Keratinocyte (primary cell): Measurements from ENCODE around the gene SRD5A3. TPM values are rescaled to one million over a fixed set of nuclear protein-coding genes. Genes with fewer than 3 reads are reported as not detected.

ENCODE experiments used
- DNase-seq: peaks from one replicate; pipeline ENCODE4 v3.0.0-alpha.2; 2011; ENCODE audit warnings: low read depth, missing footprints, low spot score
- FAIRE-seq: peaks from 2 replicates; lab custom pipeline; 2011; peaks lifted over from hg19 to GRCh38; lab: Jason Lieb, UNC
- H2AFZ ChIP-seq: 2 replicates; pipeline ENCODE4 v1.6.0; 2012; ENCODE audit warnings: low read length, control low read depth, inconsistent platforms; ENCODE audit not compliant: control insufficient read depth
- H3K27ac ChIP-seq: 2 replicates; pipeline ENCODE4 v1.5.1; 2011; ENCODE audit warnings: low read length; ENCODE audit not compliant: control insufficient read depth, insufficient read depth
- H3K27me3 ChIP-seq: 3 replicates; pipeline ENCODE4 v1.6.0; 2011; ENCODE audit warnings: low read length; ENCODE audit not compliant: control insufficient read depth, insufficient read depth; ENCODE audit errors: extremely low read depth
- H3K36me3 ChIP-seq, 2 experiments: 2 replicates in 1 of 2; 3 replicates in 1 of 2; pipeline ENCODE4 v1.5.1; 2011; ENCODE audit warnings: low read length in 2 of 2, mild to moderate bottlenecking in 1 of 2; ENCODE audit not compliant: control insufficient read depth in 2 of 2, insufficient read depth in 2 of 2; ENCODE audit errors: extremely low read depth in 1 of 2
- H3K4me1 ChIP-seq: 3 replicates; pipeline ENCODE4 v1.5.1; 2011; ENCODE audit warnings: low read length; ENCODE audit not compliant: control insufficient read depth, insufficient read depth; ENCODE audit errors: extremely low read depth
- H3K4me2 ChIP-seq: 3 replicates; pipeline ENCODE4 v1.6.0; 2011; ENCODE audit warnings: low read depth, low read length; ENCODE audit not compliant: control insufficient read depth, insufficient read depth; ENCODE audit errors: extremely low read depth
- H3K4me3 ChIP-seq, 3 experiments: fragments of 200-600 bp in 1 of 3; sonication (generic) in 1 of 3; 2 replicates in 2 of 3; 3 replicates in 1 of 3; pipeline ENCODE4 v1.5.1; 2011 to 2016; ENCODE audit warnings: low read length in 3 of 3, mild to moderate bottlenecking in 3 of 3, control low read depth in 2 of 3, inconsistent platforms in 1 of 3, low read depth in 1 of 3, mixed read lengths in 1 of 3, mixed run types in 1 of 3, moderate library complexity in 1 of 3; ENCODE audit not compliant: control insufficient read depth in 2 of 3, insufficient read depth in 2 of 3; ENCODE audit errors: extremely low read depth in 1 of 3
- H3K79me2 ChIP-seq: 2 replicates; pipeline ENCODE4 v1.6.0; 2012; ENCODE audit warnings: low read length; ENCODE audit not compliant: control insufficient read depth, insufficient read depth
- H3K9ac ChIP-seq: 3 replicates; pipeline ENCODE4 v1.6.0; 2011; ENCODE audit warnings: low read length; ENCODE audit not compliant: control insufficient read depth, insufficient read depth; ENCODE audit errors: extremely low read depth
- H3K9me1 ChIP-seq: 3 replicates; pipeline ENCODE4 v1.6.0; 2011; ENCODE audit warnings: low read length; ENCODE audit not compliant: control insufficient read depth, insufficient read depth; ENCODE audit errors: extremely low read depth
- H3K9me3 ChIP-seq: 2 replicates; pipeline ENCODE4 v1.5.1; 2012; ENCODE audit warnings: low read depth, low read length; ENCODE audit not compliant: control insufficient read depth
- H4K20me1 ChIP-seq: 3 replicates; pipeline ENCODE4 v1.6.0; 2011; ENCODE audit warnings: low read length; ENCODE audit not compliant: control insufficient read depth, insufficient read depth; ENCODE audit errors: extremely low read depth
- EZH2 ChIP-seq: IDR thresholded peaks from one replicate; pipeline ENCODE4 v1.6.1; 2012; ENCODE audit warnings: inconsistent platforms, mild to moderate bottlenecking, low read length, moderate library complexity
- dilution Hi-C: fragments of 300-500 bp; cut with MboI; formaldehyde crosslinking; loops from one replicate; pipeline ENCODE4 v1.7.0; 2020; ENCODE audit warnings: low sequenced_read_pairs; ENCODE audit not compliant: extremely low pct_ligation_motif_present
- polyA plus RNA-seq, 5 experiments: library from polyadenylated mRNA; depleted of rRNA in 3 of 5; stranded (reverse) in 3 of 5; stranded (forward) in 1 of 5; unstranded in 1 of 5; fragments of >200 nt; gene quantifications; 1 replicate in 1 of 5; 2 replicates in 3 of 5; 3 replicates in 1 of 5; pipeline versions ENCODE4 v1.2.1 to v1.2.3, GENCODE V29; 2011 to 2012; ENCODE audit warnings: missing spikeins in 2 of 5, low read depth in 1 of 5, low replicate concordance in 1 of 5
- TF ChIP-seq, protein P1 (sequence below), 3 experiments: IDR thresholded peaks in 1 of 3; conservative IDR thresholded peaks in 1 of 3; optimal IDR thresholded peaks in 1 of 3; 2 replicates in 2 of 3; 3 replicates in 1 of 3; pipeline versions ENCODE3 to v1.5.1; 2011; ENCODE audit warnings: low read length in 3 of 3, mild to moderate bottlenecking in 3 of 3, moderate library complexity in 2 of 3, control low read depth in 1 of 3, inconsistent platforms in 1 of 3; ENCODE audit not compliant: insufficient read depth in 2 of 3; ENCODE audit errors: extremely low read depth in 1 of 3

Gene SRD5A3
- polyA plus RNA-seq, 1 donor (not counting 4 experiments of a cell fraction or from before 2014, with no cell fraction given), result 15.6 TPM

DNA sequence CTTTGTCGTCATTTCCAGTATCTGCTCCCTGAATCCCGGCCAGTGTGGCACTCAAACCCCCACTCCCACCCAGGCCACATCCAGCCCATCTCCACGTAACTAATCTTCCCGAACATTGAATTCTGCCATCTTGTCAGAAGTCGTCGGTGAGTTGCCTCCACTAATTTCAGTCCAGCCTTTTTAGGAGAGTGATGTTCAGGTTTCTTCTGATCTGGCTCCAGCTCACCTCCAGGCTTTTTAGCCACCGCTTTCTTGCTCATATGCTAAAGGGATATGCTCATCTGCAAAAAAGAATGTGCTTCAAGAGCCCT, 51.0 kb downstream of the SRD5A3 start:
- TF ChIP-seq EZH2, result no peak
- TF ChIP-seq, protein P1, sequence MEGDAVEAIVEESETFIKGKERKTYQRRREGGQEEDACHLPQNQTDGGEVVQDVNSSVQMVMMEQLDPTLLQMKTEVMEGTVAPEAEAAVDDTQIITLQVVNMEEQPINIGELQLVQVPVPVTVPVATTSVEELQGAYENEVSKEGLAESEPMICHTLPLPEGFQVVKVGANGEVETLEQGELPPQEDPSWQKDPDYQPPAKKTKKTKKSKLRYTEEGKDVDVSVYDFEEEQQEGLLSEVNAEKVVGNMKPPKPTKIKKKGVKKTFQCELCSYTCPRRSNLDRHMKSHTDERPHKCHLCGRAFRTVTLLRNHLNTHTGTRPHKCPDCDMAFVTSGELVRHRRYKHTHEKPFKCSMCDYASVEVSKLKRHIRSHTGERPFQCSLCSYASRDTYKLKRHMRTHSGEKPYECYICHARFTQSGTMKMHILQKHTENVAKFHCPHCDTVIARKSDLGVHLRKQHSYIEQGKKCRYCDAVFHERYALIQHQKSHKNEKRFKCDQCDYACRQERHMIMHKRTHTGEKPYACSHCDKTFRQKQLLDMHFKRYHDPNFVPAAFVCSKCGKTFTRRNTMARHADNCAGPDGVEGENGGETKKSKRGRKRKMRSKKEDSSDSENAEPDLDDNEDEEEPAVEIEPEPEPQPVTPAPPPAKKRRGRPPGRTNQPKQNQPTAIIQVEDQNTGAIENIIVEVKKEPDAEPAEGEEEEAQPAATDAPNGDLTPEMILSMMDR (optimal IDR thresholded peaks at IDR 0.05 in 1 of 3, IDR thresholded peaks at IDR 0.05 in 1 of 3, conservative IDR thresholded peaks at IDR 0.05 in 1 of 3; ENCODE audit: extremely low read depth in 1 of 3, insufficient read depth in 2 of 3, low read length in 3 of 3), result no peak
- Histone ChIP-seq H3K9ac (peak overlapping the region; percentile 88), H3K79me2 (peaks cover 58% of the 10 kb centered on the region), H3K4me3 (peak overlapping the region; percentile 83 to 97 (median 88)), H3K36me3 (peaks cover 6 to 16% of the 10 kb centered on the region in 2 experiments), H3K9me3 (no peaks in the 10 kb centered on the region), H3K27ac (peak overlapping the region; percentile 90), H2AFZ (no peak overlapping the region), H3K9me1 (no peaks in the 10 kb centered on the region), H3K4me2 (peak overlapping the region; percentile 99), H4K20me1 (peaks cover 28% of the 10 kb centered on the region), H3K4me1 (peaks cover 21% of the 10 kb centered on the region), H3K27me3 (no peaks in the 10 kb centered on the region)
- DNase-seq (no peak), FAIRE-seq (no peak)
- dilution Hi-C loops, result no loop called here

DNA sequence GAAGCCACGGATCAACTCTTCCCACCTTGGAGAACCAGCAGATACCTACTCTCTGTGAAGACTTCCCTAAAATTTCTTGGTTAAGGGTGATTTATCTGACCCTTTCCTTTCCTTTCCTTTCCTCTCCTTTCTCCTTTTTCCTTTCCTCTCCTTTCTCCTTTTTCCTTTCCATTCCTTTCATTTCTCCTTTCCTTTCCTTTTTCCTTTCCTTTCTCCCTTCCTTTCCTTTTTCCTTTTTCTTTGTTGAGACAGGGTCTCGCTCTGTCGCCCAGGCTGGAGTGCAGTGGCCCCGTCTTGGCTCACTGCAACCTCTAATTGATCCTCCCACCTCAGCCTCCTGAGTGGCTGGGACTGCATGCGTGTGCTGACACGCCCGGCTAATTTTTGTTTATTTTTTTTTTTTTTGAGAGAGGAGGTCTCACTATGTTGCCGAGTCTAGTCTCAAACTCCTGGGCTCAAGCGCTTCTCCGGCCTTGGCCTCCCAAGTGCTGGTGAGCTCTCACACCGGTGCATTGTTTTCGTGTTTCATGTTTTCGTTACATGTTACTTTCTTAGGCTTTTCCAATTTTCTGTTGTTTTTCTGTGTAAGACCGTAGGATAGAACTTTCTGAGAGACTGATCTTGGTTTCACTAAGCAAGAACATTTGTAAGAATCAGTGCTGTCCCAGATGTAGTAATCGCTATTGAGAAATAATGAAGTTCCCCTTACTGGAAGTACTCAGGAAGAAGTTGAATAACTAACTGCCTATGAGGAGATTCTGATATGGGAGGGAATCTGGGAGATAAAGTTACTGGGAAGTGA, 51.7 kb downstream of the SRD5A3 start:
- H3K36me3 ChIP-seq, result peaks cover 6 to 16% of the 10 kb centered on the region in 2 experiments
- TF ChIP-seq EZH2, result no peak
- TF ChIP-seq, protein P1 (optimal IDR thresholded peaks at IDR 0.05 in 1 of 3, IDR thresholded peaks at IDR 0.05 in 1 of 3, conservative IDR thresholded peaks at IDR 0.05 in 1 of 3; ENCODE audit: extremely low read depth in 1 of 3, insufficient read depth in 2 of 3, low read length in 3 of 3), result no peak
- H3K27me3 ChIP-seq, result no peaks in the 10 kb centered on the region
- peak overlapping the region; percentile 83 to 97 (median 88) for H3K4me3 ChIP-seq
- peak overlapping the region; percentile 88 for H3K9ac ChIP-seq
- DNase-seq (no peak), FAIRE-seq (no peak)
- H4K20me1 ChIP-seq, result peaks cover 28% of the 10 kb centered on the region
- no peaks in the 10 kb centered on the region for H3K9me3 ChIP-seq
- H2AFZ ChIP-seq, result no peak overlapping the region
- dilution Hi-C loops, result no loop called here
- no peaks in the 10 kb centered on the region for H3K9me1 ChIP-seq
- peaks cover 21% of the 10 kb centered on the region for H3K4me1 ChIP-seq
- H3K27ac ChIP-seq, result peak overlapping the region; percentile 90
- H3K4me2 ChIP-seq, result peak overlapping the region; percentile 99
- peaks cover 61% of the 10 kb centered on the region for H3K79me2 ChIP-seq
